HEK293T (cell line): ENCODE results near the gene KIF18A.

Experiments used
- CTCF ChIA-PET: fragments of 350-600 bp; formaldehyde crosslinking; extraction: SDS; loops from one replicate; lab custom pipeline; 2021; ENCODE audit warnings: antibody characterized with exemption, inconsistent platforms; lab: Yijun Ruan, JAX
- POLR2A ChIA-PET: fragments of 350-600 bp; formaldehyde crosslinking; extraction: SDS; loops from one replicate; lab custom pipeline; 2020; ENCODE audit warnings: antibody characterized with exemption, inconsistent platforms; lab: Yijun Ruan, JAX
- DNase-seq: peaks from one replicate; pipeline ENCODE4 v3.0.0; 2012; ENCODE audit warnings: mixed read lengths; ENCODE audit errors: extremely low spot score
- ARNT ChIP-seq: fragments of 450-650 bp; IDR thresholded peaks from 2 replicates; pipeline ENCODE4 v1.6.1; 2017; ENCODE audit warnings: mild to moderate bottlenecking
- BHLHE40 ChIP-seq: fragments of 450-650 bp; IDR thresholded peaks from 2 replicates; pipeline ENCODE4 v1.6.1; 2016; ENCODE audit warnings: mild to moderate bottlenecking, moderate library complexity, borderline replicate concordance
- CTBP1 ChIP-seq: fragments of 450-650 bp; IDR thresholded peaks from 2 replicates; pipeline ENCODE4 v1.6.1; 2016; ENCODE audit warnings: borderline replicate concordance
- ELF4 ChIP-seq: fragments of 450-650 bp; IDR thresholded peaks from 2 replicates; pipeline ENCODE4 v1.6.1; 2017; ENCODE audit warnings: antibody characterized with exemption
- FOXA1 ChIP-seq: fragments of 450-650 bp; IDR thresholded peaks from 2 replicates; pipeline ENCODE4 v1.6.1; 2016; ENCODE audit warnings: mild to moderate bottlenecking
- FOXK2 ChIP-seq: fragments of 450-650 bp; IDR thresholded peaks from 2 replicates; pipeline ENCODE4 v1.6.1; 2016; ENCODE audit warnings: mild to moderate bottlenecking
- FOXM1 ChIP-seq: fragments of 450-650 bp; IDR thresholded peaks from 2 replicates; pipeline ENCODE4 v1.6.1; 2017; ENCODE audit warnings: mild to moderate bottlenecking, borderline replicate concordance
- HDGF ChIP-seq: fragments of 450-650 bp; IDR thresholded peaks from 2 replicates; pipeline ENCODE4 v1.6.1; 2017; ENCODE audit warnings: antibody characterized with exemption, borderline replicate concordance
- L3MBTL2 ChIP-seq: fragments of 450-650 bp; conservative IDR thresholded peaks from 2 replicates; pipeline ENCODE4 v1.6.1; 2016; ENCODE audit warnings: mild to moderate bottlenecking
- LEF1 ChIP-seq: fragments of 450-650 bp; IDR thresholded peaks from 2 replicates; pipeline ENCODE4 v1.6.1; 2017; ENCODE audit warnings: mild to moderate bottlenecking, borderline replicate concordance
- NFRKB ChIP-seq: fragments of 450-650 bp; IDR thresholded peaks from 2 replicates; pipeline ENCODE4 v1.6.1; 2016; ENCODE audit warnings: mild to moderate bottlenecking, moderate library complexity
- SP1 ChIP-seq: fragments of 450-650 bp; IDR thresholded peaks from 2 replicates; pipeline ENCODE4 v1.6.1; 2017
- SUZ12 ChIP-seq: fragments of 450-650 bp; IDR thresholded peaks from 2 replicates; pipeline ENCODE4 v1.6.1; 2016; ENCODE audit warnings: mild to moderate bottlenecking
- TARDBP ChIP-seq: fragments of 450-650 bp; IDR thresholded peaks from 2 replicates; pipeline ENCODE4 v1.6.1; 2016
- ZNF384 ChIP-seq: fragments of 450-650 bp; IDR thresholded peaks from 2 replicates; pipeline ENCODE4 v1.6.1; 2016
- TF ChIP-seq, protein P1 (sequence below): fragments of 450-650 bp; IDR thresholded peaks from 2 replicates; pipeline ENCODE4 v1.6.1; 2016

The KIF18A gene

DNA sequence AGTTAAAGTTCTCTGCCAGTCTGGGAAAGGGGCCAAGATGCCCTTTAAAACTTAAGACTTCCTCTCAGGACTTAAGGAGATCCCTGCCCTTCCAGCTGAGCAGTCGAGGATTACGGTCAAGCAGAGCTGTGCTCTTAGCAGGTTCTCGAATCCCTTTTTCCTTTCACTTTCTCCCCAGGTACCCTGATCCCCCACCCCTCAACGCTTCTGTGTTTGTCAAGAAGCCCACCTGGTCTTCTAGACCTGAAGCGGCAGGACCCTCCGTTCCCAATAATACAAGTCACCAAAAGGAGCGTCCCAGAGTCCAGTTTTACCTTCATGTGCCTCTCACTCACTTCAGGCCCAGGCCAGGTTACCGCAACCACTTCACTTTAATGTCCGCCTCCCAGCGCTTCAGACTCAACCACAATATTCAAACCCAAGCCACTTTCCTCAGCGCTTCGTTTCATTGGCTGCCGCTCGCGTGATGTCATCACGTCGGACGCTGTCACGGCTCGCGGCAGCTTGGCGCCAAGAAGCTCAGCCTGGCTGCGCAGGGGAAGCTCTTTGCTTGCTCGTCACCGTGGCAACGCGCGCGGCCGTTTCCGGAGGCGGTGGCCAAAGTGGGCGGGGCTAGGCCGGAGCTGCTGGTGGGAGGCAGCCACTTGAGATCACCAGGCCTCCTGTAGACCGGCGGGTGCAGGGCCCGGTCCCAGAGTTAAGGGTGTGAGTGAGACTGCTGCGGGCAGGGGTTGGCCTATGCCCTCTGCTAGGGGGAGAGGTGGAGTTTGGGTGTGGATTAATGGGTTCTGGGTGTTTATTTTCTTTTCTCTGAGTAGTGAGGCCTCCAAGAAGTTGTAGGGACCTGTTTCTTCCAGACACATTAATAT, at the start of gene KIF18A, which contains the start of gene METTL15:
KIF18A (minus strand) TSS at position 407 of the 869 bp plus-strand sequence. CDS start 10,209 bp downstream, outside the sequence.
METTL15 (plus strand) TSS at position 639 of the 869 bp plus-strand sequence. CDS start 4,947 bp downstream, outside the sequence.
- CTCF ChIA-PET, result no interaction called here
- peak; percentile 91 for DNase-seq
- POLR2A ChIA-PET, result interaction anchor here (0.5 to 1.2 kb wide), 5 partner anchors 9 to 601 kb away, joined by 3 to 6 read pairs (median 4); partner anchors contain the start of gene LIN7C
- TF ChIP-seq, protein P1, sequence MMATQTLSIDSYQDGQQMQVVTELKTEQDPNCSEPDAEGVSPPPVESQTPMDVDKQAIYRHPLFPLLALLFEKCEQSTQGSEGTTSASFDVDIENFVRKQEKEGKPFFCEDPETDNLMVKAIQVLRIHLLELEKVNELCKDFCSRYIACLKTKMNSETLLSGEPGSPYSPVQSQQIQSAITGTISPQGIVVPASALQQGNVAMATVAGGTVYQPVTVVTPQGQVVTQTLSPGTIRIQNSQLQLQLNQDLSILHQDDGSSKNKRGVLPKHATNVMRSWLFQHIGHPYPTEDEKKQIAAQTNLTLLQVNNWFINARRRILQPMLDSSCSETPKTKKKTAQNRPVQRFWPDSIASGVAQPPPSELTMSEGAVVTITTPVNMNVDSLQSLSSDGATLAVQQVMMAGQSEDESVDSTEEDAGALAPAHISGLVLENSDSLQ, result peak; percentile 60
- TF ChIP-seq FOXM1 (peak; percentile 92), L3MBTL2 (no peak; the same call in none of the 2 replicates)

DNA sequence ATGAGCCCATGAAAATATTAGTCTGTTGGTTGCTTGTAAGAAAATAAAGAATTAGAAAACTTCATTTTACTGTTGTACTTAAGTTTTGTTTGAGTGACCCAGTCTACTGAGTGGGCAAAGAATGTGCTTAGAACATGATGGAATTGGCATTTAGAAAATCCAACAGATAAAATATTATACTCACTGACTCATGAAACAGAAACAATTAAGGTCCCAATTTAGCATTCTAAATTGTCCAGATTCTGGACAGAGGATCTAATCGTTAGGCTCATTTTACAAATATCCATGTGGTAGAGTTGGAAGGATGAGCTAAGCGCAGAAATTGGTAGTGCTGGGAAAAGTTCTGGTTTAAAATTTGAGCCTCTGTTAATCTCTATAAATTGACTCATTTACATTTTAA, 45.6 kb upstream of the KIF18A start:
- ChIA-PET POLR2A (no interaction called here), CTCF (no interaction called here)
- no peak for TF ChIP-seq ELF4
- TF ChIP-seq NFRKB, result no peak
- no peak for TF ChIP-seq LEF1
- TF ChIP-seq L3MBTL2, result no peak
- no peak for TF ChIP-seq ARNT
- no peak for DNase-seq

DNA sequence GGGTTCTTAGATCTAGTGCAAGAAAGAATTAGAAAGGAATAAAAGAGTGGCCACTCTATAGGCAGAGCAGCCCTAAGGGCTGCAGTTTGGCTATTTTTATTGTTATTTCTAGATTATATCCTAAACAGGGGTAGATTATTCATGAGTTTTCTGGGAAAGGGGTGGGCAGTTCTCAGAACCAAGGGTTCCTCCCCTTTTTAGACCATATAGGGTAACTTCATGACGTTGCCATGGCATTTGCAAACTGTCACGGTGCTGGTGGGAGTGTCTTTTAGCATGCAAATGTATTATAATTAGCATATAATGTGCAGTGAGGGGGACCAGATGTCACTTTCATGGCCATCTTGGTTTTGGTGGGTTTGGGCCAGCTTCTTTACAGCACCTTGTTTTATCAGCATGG, 44.8 kb upstream of the KIF18A start:
- no peak for DNase-seq
- ChIA-PET POLR2A (no interaction called here), CTCF (no interaction called here)
- TF ChIP-seq FOXK2 (no peak), FOXA1 (no peak), FOXM1 (no peak), ELF4 (no peak), SP1 (no peak), CTBP1 (no peak), LEF1 (no peak), TARDBP (no peak), HDGF (no peak), SUZ12 (no peak), ARNT (no peak), L3MBTL2 (no peak)
- TF ChIP-seq, protein P1, result no peak

DNA sequence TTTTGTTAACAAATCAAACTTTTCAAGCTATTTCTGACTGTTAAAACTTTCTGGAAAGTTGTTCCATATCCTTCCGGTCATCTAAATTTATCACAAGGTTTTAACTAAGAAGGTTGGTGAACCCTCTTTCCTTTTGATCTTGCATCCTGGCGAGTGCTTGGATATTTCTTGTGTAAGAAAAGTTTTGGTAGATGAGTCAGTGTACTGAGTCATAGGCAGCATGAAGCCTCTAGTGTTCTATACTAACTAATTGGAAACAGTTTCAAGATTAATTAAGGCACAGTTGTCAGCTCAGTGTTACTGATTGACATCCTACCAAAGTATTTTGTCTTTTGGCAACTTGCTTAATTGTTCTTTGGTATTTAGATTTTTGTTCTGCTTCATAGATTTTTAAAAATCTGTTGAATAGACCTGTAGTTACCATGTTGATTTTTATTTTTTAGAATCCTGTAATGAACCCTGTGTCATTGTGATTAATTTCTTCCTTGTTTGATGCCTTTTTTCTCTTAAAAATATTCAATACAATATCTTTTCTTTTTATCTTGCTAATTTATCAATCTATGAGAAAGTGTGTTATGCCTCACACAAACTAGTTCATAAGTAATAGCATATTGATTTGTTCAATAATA, 38.3 kb upstream of the KIF18A start:
- no peak for DNase-seq
- POLR2A ChIA-PET, result no interaction called here
- CTCF ChIA-PET, result no interaction called here
- no peak for TF ChIP-seq LEF1
- TF ChIP-seq FOXM1, result no peak
- no peak for TF ChIP-seq ZNF384
- no peak for TF ChIP-seq HDGF
- TF ChIP-seq BHLHE40, result no peak
- TF ChIP-seq FOXK2, result no peak
- TF ChIP-seq CTBP1, result no peak
- no peak for TF ChIP-seq L3MBTL2
- TF ChIP-seq SUZ12, result no peak
- TF ChIP-seq ARNT, result no peak
- no peak for TF ChIP-seq FOXA1
- no peak for TF ChIP-seq NFRKB
- TF ChIP-seq, protein P1, result no peak
- TF ChIP-seq ELF4, result no peak
- no peak for TF ChIP-seq TARDBP
- TF ChIP-seq SP1, result no peak

DNA sequence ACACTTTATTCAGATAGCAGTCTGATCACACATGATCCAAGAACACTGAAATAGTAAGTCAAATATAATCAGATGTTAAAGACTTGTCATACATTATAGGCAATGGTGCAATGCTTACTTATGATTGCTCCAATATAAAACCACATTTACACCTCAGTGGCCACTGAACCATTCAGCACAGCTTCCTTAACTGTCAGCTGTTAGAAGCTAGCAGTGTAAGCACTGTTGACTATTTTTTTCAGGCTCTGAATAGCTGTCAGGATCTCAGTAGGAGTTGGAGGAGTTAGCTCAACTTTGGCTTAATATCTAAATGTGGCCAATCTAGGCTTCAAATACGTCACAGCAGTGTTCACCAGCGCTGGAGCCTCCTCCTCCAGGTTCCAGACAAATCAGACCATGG, 36.9 kb upstream of the KIF18A start:
- CTCF ChIA-PET, result no interaction called here
- POLR2A ChIA-PET, result no interaction called here
- no peak for DNase-seq
- TF ChIP-seq, protein P1, result no peak
- TF ChIP-seq FOXA1 (no peak), ZNF384 (no peak), HDGF (no peak), ELF4 (no peak), TARDBP (no peak), FOXK2 (no peak), SP1 (no peak), ARNT (no peak), LEF1 (no peak), SUZ12 (no peak), NFRKB (no peak)
